Measurements from ENCODE around the gene HAND1.
"Not testable (repeated sequence)": the region's sequence is repeated elsewhere in the genome, so short reads cannot be mapped to it uniquely, and the experiment has no call there.

GRCh38 chr5:154515488-154515887, 37.5 kb upstream of the HAND1 start:
- not testable (repeated sequence) for TF ChIP-seq POLR2A, CTCF, EP300 (IDR thresholded peaks at IDR 0.05)
